ENCODE results near the gene GJD4. TPM values are rescaled to one million over a fixed set of nuclear protein-coding genes. Genes with fewer than 3 reads are reported as not detected.

Gene GJD4
- total and polyA plus RNA-seq, 2 donors (not counting 3 experiments of a cell fraction or from before 2014, with no cell fraction given), result not detected

DNA sequence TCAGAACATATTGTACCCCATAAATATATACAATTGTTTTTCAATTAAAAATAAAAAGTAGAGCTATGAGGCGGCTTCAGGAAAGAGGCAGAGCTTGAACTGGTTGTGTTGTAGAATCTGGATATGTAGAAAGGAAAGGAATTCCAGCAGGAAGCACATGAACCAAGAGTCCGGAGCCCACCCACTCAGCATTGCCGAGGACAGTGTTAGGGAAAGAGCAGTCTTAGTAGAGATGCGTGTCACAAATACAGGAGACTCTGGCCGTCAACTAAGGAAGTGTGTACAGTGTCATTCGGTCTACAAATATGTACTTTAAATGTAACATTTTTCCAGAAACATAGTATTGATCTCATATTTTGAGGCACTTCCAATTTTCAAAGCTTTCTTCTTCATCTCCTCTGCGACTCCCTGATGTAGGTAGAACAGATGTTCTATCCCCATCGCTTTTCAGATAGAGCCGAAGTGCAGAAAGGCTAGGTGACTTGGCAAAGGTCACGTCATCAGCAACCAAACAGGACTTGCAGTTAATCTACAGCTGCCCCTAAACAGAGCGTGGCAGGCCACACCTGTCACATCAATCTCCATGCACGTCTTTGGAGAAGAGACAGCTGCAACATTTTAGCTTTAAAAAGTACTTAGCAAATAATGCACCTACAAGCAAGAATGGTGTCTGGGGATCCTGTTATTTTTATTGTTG, 25.3 kb upstream of the GJD4 start:
- ChIA-PET CTCF (interaction anchor here (0.9 to 1.2 kb wide), 2 partner anchors 17 to 342 kb away, joined by 3 to 4 read pairs; no protein-coding TSS in a partner anchor), POLR2A (no interaction called here)
- Histone ChIP-seq H3K9me1 (replicated peaks; ENCODE audit: control insufficient read depth, extremely low read depth, insufficient read depth, low read length) (no peaks in the 10 kb centered on the region), H3K9ac (replicated peaks; ENCODE audit: extremely low read depth, insufficient read depth, low read length) (no peak overlapping the region), H3K4me3 (replicated peaks in 1 of 3; ENCODE audit: insufficient read depth in 1 of 3, low read depth in 1 of 3, low read length in 3 of 3) (no peak overlapping the region), H3K79me2 (ENCODE audit: control insufficient read depth, insufficient read depth, low read length) (no peaks in the 10 kb centered on the region), H2AFZ (ENCODE audit: low read depth, low read length) (no peak overlapping the region), H3K27ac (ENCODE audit: insufficient read depth, low read depth, low read length) (no peak overlapping the region), H3K36me3 (ENCODE audit: control insufficient read depth in 2 of 2, extremely low read depth in 1 of 2, insufficient read depth in 2 of 2, low read length in 2 of 2) (peaks cover 2 to 3% of the 10 kb centered on the region in 2 experiments), H3K27me3 (ENCODE audit: control insufficient read depth in 2 of 2, insufficient read depth in 2 of 2, low read length in 2 of 2) (no peaks in the 10 kb centered on the region), H4K20me1 (replicated peaks; ENCODE audit: control insufficient read depth, extremely low read depth, insufficient read depth, low read length) (no peaks in the 10 kb centered on the region), H3K9me3 (replicated peaks; ENCODE audit: control insufficient read depth, insufficient read depth, low read length) (no peaks in the 10 kb centered on the region), H3K4me1 (ENCODE audit: control insufficient read depth, extremely low read depth, insufficient read depth, low read length) (peaks cover 20% of the 10 kb centered on the region), H3K4me2 (ENCODE audit: insufficient read depth, low read length) (no peak overlapping the region)
- FAIRE-seq (no peak), DNase-seq (ENCODE audit: low read depth, low spot score) (no peak)
- BruUV-seq (replicated peaks), result no TSS peak
- intact Hi-C loops (cut with micrococcal nuclease), result loop anchor here (5.0 to 10.0 kb wide), 2 partner anchors 57 to 1305 kb away; no protein-coding TSS in a partner anchor
- TF ChIP-seq POLR2A (IDR thresholded peaks at IDR 0.05; ENCODE audit: low read depth, low read length), result no peak
- no peak for TF ChIP-seq EZH2 (IDR thresholded peaks at IDR 0.05; ENCODE audit: borderline replicate concordance, low read depth, low read length, severe bottlenecking)
- TF ChIP-seq, protein P1, sequence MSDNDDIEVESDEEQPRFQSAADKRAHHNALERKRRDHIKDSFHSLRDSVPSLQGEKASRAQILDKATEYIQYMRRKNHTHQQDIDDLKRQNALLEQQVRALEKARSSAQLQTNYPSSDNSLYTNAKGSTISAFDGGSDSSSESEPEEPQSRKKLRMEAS (IDR thresholded peaks at IDR 0.05; ENCODE audit: insufficient read depth, insufficient read length), result no peak
- TF ChIP-seq JUN (IDR thresholded peaks at IDR 0.05; ENCODE audit: borderline replicate concordance, insufficient read depth, insufficient read length, low read depth), result no peak
- TF ChIP-seq GATA2 (IDR thresholded peaks at IDR 0.05; ENCODE audit: insufficient read depth, insufficient read length, low read depth, low read length), result no peak
- TF ChIP-seq, protein P2, sequence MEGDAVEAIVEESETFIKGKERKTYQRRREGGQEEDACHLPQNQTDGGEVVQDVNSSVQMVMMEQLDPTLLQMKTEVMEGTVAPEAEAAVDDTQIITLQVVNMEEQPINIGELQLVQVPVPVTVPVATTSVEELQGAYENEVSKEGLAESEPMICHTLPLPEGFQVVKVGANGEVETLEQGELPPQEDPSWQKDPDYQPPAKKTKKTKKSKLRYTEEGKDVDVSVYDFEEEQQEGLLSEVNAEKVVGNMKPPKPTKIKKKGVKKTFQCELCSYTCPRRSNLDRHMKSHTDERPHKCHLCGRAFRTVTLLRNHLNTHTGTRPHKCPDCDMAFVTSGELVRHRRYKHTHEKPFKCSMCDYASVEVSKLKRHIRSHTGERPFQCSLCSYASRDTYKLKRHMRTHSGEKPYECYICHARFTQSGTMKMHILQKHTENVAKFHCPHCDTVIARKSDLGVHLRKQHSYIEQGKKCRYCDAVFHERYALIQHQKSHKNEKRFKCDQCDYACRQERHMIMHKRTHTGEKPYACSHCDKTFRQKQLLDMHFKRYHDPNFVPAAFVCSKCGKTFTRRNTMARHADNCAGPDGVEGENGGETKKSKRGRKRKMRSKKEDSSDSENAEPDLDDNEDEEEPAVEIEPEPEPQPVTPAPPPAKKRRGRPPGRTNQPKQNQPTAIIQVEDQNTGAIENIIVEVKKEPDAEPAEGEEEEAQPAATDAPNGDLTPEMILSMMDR (IDR thresholded peaks at IDR 0.05; ENCODE audit: extremely low read depth in 1 of 2, insufficient read depth in 1 of 2, low read depth in 1 of 2, low read length in 2 of 2), result no peak
- TF ChIP-seq MYC (IDR thresholded peaks at IDR 0.05; ENCODE audit: low read depth, low read length), result no peak
- TF ChIP-seq POLR2AphosphoS5 (IDR thresholded peaks at IDR 0.05; ENCODE audit: insufficient read depth, low read depth, low read length), result no peak
- TF ChIP-seq FOS (IDR thresholded peaks at IDR 0.05; ENCODE audit: borderline replicate concordance, insufficient read depth, low read length), result no peak
- dilution Hi-C loops (cut with MboI; ENCODE audit: extremely low pct_ligation_motif_present, low sequenced_read_pairs), result no loop called here
